LNCAP (cell line): Measurements from ENCODE around the gene CHIA.

Experiments used
- CTCF ChIP-seq: fragments of 450-650 bp; IDR thresholded peaks from 2 replicates; pipeline ENCODE4 v1.5.1; 2017; ENCODE audit warnings: mild to moderate bottlenecking

CHIA gene

DNA sequence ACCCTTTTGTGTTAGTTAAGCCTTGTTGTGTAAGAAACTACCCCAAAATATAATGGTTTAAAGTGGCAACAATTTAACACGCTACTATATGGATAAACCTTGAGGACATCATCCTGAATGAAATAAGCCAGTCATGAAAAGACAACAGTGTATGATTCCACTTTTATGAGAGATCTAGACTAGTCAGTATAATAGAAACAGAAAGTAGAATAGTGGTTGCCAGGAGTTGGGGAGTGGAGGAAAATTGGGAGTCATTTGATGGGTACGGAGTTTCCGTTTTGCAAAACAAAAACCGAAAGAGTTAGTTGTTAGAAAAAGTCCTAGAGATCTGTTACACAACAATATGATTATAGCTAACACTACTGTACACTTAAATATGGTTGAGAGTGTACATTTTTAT is 16.0 kb upstream of the CHIA start:
- no peak for TF ChIP-seq CTCF

DNA sequence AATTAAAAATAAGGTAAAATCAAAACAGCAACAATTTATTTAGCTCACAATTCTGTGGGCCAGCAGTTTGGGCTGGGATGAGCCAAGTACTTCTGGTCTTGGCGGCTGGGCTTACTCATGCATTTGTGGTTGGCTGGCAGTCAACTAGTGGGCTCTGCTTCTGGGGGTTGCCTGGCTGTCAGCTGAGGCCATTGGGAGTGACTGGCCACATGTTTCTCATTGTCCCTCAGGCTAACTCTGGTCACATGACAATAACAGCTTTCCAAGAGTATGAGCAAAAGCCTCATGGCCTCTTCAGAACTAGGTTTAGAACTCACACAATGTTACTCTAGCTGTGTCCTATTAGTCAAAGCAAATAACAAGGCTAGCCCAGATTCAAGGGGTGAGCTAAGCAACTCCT is 15.6 kb upstream of the CHIA start:
- no peak for TF ChIP-seq CTCF

DNA sequence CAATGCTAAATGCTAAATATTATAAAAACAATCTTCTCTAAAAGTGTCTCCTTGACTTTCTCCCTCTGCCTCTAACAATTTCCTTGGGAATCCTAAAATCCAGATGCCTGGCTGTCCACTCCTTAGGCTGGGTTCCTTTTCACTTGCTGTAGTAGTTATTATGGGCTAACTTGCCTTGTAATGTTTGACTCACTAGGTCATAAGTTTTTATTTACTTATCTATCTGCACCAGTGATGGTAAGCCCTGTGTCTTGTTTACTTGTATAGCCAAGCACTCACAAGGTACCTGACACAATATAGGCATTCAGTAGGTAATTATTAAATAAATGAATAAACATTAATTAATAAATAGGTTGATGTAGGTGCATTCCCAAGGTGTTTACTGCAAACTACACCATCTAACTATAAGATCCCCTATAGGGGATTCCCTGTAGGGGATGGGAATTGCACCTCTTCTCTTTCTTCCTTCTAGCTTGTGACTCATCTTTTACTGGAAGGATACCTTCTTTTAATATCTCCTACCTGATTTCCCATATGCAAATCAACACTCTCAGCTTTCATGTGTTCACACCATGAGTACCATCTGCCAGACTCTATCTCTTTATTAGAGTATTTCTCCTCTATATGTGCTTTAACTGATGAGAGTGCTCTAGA is 14.7 kb upstream of the CHIA start:
- no peak for TF ChIP-seq CTCF

GRCh38 chr1:111279144-111279543 is 11.5 kb upstream of the CHIA start:
- no peak for TF ChIP-seq CTCF

DNA sequence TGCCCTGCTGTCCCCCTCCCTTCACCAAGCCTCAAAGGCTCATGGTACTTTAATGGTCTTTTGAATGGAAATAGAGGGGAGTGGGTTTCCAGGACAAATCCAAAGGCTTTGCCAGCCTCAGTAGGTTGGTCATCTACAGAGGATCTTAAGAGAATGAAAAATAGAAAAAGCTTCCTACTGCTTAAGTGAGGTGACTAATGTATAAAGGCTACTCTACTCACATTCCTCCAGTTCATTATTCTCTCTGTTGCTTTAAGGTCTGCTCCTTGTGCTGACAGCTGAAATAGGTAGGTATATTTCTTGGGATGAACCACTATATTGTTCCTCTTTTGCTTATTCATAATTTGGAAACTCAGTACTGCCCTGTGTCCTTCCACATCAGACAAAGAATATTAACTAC is 10.4 kb upstream of the CHIA start:
- TF ChIP-seq CTCF, result no peak

GRCh38 chr1:111281411-111281810 is 9.2 kb upstream of the CHIA start:
- no peak for TF ChIP-seq CTCF

DNA sequence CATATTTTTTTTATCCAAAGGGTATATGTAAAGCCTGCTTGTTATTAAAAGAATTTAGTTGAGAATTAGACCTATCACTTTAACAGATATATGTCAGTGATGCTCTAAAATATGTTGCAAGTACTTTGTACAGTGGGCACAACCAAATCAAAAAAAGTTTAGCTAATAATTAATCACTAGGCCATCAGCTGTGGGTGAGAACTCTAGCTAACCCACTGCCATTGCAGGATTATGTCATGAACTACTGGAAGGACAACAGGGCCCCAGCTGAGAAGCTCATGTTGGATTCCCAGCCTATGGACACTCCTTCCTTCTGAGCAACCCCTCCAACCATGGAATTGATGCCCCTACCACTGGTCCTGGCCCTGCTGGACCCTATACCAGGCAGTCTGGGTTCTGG is 6.8 kb upstream of the CHIA start:
- no peak for TF ChIP-seq CTCF

DNA sequence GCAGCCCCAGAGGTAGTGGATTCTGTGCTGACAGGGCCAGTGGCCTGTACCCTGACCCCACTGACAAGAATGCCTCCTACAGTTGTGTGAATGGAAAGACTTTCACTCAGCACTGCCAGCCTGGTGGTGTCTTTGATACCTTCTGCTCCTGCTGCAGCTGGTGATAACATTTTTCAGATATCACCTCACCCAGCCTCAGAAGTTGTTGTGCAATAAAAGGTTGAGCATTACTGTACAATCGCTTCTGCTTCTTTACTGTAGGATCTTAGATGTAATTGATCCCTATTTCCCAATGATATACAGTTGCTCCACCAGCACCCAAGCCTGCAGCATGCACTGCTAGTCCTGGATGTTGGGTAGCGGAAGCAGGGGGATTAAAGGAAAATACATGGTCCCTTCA is 4.8 kb upstream of the CHIA start:
- TF ChIP-seq CTCF, result no peak
